ENCODE results near the gene ZNF830.
"Not testable (repeated sequence)": the region's sequence is repeated elsewhere in the genome, so short reads cannot be mapped to it uniquely, and the experiment has no call there.

The ZNF830 gene, protein sequence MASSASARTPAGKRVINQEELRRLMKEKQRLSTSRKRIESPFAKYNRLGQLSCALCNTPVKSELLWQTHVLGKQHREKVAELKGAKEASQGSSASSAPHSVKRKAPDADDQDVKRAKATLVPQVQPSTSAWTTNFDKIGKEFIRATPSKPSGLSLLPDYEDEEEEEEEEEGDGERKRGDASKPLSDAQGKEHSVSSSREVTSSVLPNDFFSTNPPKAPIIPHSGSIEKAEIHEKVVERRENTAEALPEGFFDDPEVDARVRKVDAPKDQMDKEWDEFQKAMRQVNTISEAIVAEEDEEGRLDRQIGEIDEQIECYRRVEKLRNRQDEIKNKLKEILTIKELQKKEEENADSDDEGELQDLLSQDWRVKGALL
- long read RNA-seq, donor 1, transcript ZNF830-201 (1 exons, 2,246 nt), result major isoform, 27 of 27 reads
- long read RNA-seq, donor 1, partial matches to known transcripts, result 0 of 27 reads
- long read RNA-seq, donor 1, other reads (novel, unspliced or antisense), result 0 of 27 reads
- long read RNA-seq, donor 2, transcript ZNF830-201 (1 exons, 2,246 nt), result major isoform, 19 of 19 reads
- long read RNA-seq, donor 2, partial matches to known transcripts, result 0 of 19 reads
- long read RNA-seq, donor 2, other reads (novel, unspliced or antisense), result 0 of 19 reads
- long read RNA-seq, donor 3, transcript ZNF830-201 (1 exons, 2,246 nt), result major isoform, 10 of 10 reads
- long read RNA-seq, donor 3, partial matches to known transcripts, result 0 of 10 reads
- long read RNA-seq, donor 3, other reads (novel, unspliced or antisense), result 0 of 10 reads
- long read RNA-seq, donor 4, transcript ZNF830-201 (1 exons, 2,246 nt), result major isoform, 28 of 28 reads
- long read RNA-seq, donor 4, partial matches to known transcripts, result 0 of 28 reads
- long read RNA-seq, donor 4, other reads (novel, unspliced or antisense), result 0 of 28 reads
- long read RNA-seq, donor 5, transcript ZNF830-201 (1 exons, 2,246 nt), result major isoform, 26 of 27 reads
- long read RNA-seq, donor 5, partial matches to known transcripts, result 0 of 27 reads
- long read RNA-seq, donor 5, other reads (novel, unspliced or antisense), result 0 of 27 reads
- long read RNA-seq, donor 6, transcript ZNF830-201 (1 exons, 2,246 nt), result major isoform, 16 of 16 reads
- long read RNA-seq, donor 6, partial matches to known transcripts, result 0 of 16 reads
- long read RNA-seq, donor 6, other reads (novel, unspliced or antisense), result 0 of 16 reads
- long read RNA-seq, donor 7, result 0 reads
- long read RNA-seq, donor 8, transcript ZNF830-201 (1 exons, 2,246 nt), result major isoform, 31 of 31 reads
- long read RNA-seq, donor 8, partial matches to known transcripts, result 0 of 31 reads
- long read RNA-seq, donor 8, other reads (novel, unspliced or antisense), result 0 of 31 reads

DNA sequence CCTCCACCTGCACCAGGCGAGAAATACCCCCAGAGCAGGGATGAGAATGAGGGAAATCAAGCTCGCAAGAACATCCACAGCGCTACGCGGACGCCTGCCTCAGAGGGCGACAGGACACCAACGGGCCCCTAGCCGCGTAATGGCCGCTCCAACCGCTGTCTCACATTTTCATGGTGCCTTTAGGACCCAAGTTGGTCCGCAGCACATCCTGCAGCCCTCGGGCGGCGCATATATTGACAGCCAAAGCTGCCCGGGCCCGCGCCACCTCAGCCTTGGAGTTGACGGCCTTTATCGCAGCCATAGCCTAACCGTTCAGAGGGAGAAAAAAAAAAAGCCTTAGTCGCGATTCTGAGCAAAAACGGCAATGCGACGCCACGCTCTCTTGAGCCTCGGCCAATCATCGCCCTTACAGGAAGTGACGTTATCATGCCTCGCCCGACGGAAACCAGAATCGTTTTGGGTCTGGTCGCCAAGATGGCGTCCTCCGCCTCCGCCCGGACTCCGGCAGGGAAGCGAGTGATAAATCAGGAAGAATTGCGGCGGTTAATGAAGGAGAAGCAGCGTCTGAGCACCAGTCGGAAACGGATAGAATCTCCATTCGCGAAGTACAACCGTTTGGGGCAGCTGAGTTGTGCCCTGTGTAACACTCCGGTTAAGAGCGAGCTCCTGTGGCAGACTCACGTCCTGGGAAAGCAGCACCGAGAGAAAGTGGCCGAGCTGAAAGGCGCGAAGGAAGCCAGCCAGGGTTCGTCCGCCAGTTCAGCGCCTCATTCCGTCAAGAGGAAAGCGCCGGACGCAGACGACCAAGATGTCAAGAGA, at the start of gene ZNF830, which contains the start of gene CCT6B:
Gene ZNF830 (plus strand): TSS at position 448 of the 819 bp plus-strand sequence. CDS start 27 bp downstream, at position 475.
Gene CCT6B (minus strand): TSS at position 368 of the 819 bp plus-strand sequence. CDS start 67 bp downstream, at position 301.
- DNase-seq, result peak; percentile 96

DNA sequence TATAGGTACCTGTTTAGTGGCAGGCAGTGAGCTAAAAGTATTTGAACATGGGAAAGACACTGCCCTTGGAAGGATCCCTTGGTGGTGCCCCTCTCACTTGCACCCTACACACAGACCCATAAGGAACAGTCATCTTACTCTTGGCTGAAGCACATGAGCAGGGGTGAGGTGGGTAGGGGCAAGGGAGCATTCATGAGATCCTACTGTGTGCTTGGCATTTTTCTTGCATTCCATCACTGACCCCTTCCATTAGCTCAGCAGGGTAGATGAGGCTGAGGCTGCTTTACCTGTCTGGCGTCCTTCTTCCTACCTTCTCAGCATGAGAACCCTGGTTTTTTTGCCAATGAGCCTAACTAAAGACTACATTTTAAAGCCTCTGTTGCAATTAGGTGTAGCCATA, 48.3 kb upstream of the ZNF830 start:
- DNase-seq, result no peak

DNA sequence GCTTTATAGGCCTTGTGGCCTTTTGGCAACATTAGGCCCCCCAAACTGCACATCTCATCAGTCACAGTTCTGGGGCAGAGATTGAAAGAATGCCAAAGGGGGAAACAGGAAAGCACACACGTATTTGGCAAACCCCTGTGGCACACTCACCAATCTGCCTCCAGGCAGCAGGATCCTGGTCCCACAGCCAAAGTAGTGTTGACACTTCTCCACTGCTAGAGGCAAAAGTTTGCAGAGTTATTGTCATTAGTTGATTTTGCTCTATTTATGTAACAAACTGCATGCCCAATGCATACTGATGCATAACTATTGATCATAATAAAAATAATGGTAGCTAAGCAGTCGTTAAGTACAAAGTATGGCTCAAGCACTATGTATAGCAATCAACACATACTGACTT, 45.2 kb upstream of the ZNF830 start:
- DNase-seq, result no peak

DNA sequence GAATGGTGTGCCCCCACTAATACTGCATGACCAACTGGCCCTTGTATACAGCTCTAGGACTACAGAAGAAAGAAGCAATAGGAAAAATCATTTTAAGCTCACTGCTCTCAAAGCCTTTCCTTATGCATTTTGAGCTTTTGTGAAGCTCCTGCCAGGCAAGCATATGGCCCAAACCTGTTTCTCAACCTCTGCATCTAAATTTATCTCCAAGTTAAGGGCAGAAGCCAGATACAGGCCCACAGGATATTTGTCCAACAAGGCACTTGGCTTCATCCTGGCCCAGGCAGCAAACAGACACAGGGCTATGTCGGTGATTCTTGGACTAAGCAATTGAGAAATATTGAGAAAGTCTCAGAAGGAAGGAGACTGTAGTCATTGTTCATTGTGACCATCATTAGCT, 44.0 kb upstream of the ZNF830 start:
- no peak for DNase-seq

DNA sequence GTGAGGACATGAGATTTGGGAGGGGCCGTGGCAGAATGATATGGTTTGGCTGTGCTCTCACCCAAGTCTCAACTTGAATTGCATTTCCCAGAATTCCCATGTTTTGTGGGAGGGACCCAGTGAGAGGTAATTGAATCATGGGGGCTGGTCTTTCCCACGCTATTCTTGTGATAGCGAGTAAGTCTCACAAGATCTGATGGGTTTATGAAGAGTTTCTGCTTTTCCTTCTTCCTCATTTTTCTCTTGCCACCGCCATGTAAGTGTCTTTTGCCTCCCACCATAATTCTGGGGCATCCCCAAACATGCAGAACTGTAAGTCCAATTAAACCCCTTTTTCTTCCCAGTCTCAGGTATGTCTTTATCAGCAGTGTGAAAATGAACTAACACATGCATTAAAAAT, 40.7 kb upstream of the ZNF830 start:
- DNase-seq, result no peak

DNA sequence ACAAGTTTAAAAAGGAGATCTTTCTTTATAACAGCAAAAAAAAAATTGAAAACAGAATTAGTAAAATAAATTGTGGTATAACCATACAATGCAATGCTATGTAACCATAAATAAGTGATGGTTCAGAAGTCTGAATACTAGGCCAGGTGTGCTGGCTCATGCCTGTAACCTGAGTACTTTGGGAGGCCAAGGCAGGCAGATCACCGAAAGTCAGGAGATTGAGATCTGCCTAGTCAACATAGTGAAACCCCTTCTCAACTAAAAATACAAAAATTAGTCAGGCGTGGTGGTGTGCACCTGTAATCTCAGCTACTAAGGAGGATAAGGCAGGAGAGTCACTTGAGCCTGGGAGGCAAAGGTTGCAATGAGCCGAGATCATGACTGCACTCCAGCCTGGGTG, 34.7 kb upstream of the ZNF830 start:
- no peak for DNase-seq

DNA sequence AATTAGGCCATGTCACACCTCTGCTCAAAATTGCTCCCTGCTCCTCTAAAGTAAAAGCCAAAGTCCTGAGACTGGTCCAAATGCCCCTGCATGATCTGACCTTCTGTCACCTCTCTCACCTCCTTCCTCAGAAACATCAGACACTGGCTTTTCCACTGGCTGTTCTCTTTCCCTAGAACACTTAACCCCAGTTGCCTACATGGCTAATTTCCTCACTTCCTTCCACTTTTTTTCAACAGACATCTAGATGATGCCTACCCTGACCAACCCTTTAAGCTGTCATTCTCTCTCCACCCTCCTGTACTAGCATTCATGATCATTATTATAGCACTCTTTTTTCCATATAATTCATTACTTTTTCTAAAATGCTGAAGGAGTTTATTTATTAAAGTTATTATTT, 31.1 kb upstream of the ZNF830 start:
- DNase-seq, result no peak

DNA sequence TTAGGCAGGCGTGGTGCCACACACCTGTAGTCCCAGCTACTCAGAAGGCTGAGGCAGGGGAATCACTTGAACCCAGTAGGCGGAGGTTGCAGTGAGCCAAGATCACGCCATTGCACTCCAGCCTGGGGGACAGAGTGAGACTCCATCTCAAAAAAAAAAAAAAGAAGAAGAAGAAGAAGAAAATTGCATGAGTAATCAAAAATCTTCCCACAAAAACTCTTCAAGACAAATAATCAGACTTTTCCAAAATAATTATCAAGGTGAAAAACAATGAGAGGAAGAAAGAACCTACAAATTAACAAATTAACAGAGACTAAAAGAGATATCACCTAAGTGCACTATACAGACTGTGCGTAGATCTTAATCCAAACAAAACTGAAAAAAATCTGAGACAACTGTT, 10.6 kb upstream of the ZNF830 start:
- DNase-seq, result not testable (repeated sequence)

DNA sequence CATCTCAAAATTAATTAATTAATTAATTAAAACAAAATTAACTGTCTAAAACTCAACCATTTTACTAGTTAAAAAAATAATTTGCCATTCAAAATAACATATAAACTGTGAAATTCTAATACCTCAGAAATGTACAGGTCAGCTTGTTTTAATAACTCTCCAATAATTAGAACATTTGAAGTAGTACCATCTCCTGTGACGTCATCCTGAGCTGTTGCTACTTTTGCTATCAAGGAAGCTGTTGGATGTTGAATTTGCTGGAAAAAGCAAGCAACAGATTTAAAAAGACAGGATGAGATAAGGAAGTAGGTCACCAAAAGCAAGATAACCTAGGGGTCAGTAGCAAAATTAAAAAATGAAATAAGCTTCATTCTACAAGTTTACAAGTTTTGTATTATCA, 2.9 kb upstream of the ZNF830 start:
- DNase-seq, result no peak

DNA sequence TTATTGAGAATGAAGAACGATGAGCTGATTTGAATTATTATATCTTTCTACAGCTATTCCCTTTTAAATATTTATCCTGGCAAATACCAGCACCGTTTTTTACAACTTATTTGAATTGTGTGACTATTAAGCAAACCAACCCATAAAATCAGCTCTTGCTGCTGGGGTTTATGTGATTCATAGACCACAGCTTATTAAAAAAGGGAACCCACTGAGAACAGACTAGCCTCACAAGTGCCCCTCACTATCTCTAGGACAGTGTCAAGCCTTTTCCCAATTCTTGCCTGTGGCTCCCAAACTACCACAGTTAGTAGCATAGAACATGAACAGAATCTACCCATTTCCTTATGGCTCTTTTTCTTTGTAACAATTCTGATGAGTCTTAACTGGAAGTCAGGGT, 12.8 kb downstream of the ZNF830 start:
- no peak for DNase-seq

DNA sequence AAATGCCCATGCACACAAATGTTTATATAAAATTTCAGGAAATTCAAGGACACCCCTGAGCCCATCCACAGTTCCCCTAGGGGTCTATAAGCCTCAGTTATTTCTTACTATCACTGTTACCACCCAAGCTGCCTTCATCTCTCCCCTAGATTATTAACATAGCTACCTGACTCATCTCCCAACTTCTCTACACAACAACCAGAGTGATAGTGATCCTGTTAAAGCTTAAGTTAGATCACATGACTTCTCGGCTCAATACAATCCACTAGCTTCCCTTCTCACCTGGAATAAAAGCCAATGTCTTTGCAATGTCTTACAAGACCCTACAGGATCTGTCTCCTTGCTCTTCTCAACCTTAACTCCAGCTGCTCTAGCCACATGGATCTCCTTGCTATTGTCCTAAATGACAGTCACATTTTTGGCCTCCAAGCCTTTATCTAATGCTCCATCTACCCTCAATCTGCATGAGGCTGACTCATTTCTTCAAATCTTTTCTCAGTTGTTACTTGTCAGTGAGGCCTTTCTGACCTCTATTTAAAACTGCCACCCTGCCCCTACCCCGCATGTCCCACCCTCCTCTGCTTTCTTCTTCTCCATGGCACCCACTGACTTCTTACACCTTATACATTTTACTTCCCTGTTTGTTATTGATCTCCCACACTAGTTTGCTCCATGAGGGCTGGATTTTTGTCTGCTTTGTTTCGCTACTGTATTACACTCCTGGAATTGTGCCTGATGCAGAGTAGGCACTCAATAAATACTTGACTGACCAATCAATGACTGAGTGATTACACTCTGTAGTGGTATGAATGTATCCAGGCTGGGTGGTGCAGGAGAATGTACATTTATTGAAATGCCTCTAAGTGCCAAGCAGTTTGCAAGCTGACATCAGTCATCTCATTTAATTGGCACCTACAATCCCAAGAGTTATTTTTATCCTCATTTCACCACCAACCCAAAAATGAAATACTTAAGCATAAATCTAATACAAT, 13.8 kb downstream of the ZNF830 start:
- DNase-seq, result no peak

DNA sequence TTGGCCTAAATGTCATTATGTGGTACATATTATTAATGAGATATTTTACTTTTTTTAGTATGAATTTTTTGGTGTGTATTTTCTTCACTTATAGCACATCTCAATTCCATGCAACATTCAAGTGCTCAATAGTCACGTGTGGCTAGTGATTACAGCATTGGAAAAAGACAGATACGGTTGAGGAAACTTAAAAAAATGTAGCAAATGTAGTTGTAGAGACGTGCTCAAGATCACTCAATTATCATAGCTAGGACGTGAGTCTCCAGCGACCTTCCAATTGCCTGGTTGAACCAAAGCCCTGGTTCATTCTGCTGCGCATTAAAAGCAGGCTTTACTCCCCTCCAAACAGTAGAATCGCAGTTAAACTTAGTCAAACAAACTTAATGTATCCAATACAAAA, 17.8 kb downstream of the ZNF830 start:
- no peak for DNase-seq

DNA sequence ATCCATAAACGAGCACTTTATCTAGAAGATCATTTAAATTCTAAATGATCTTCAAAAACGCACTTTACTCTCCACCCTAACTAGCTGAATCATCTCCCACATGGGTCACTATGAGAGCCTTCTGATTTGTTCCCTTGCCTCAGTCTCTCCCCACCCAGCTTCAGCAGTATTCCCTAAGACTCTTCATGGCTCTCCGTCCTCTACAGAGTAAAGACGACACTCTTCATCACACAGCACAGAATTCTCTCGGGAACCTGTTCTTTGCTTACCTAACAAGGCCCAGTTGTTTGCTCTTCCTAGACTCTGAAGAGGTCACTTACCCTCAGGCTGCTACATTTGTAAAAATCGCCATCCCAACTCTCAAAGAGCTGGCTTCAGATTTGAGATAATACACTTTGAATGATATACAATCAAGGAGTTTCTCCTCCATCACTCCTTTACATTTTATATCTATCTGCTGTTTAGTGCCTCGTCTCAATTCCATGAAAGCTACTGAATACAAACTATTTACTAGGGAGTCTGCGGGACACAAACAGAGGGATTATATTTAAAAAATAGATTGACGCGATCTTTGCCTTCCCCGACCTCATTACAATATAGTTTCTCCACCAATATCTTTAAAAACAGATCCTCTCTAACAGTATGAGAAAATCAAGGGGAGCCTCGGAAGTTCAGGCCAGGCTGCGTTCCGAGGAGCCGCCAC, 18.5 kb downstream of the ZNF830 start:
- DNase-seq, result no peak

DNA sequence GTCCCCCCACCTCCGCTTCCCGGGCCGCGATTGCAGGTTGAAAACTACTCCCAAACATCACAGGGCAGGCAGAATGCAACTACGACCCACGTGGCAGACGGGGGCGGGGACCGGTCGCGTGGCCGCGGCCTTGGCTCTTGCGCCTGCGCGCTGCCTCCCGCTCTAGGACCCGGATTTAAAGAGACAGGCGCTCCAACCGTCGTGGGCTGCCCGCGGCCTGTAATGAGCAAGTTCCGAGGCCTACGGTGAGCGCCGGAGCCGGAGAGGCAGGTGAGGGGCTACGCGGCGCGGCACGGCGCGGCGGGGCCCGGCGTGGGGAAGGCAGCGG, 19.0 kb downstream of the ZNF830 start, which contains the start of gene LIG3:
Gene LIG3 (plus strand): TSS at position 160 of the 328 bp plus-strand sequence. CDS start 2,494 bp downstream, outside the sequence.
- peak; percentile 87 for DNase-seq

DNA sequence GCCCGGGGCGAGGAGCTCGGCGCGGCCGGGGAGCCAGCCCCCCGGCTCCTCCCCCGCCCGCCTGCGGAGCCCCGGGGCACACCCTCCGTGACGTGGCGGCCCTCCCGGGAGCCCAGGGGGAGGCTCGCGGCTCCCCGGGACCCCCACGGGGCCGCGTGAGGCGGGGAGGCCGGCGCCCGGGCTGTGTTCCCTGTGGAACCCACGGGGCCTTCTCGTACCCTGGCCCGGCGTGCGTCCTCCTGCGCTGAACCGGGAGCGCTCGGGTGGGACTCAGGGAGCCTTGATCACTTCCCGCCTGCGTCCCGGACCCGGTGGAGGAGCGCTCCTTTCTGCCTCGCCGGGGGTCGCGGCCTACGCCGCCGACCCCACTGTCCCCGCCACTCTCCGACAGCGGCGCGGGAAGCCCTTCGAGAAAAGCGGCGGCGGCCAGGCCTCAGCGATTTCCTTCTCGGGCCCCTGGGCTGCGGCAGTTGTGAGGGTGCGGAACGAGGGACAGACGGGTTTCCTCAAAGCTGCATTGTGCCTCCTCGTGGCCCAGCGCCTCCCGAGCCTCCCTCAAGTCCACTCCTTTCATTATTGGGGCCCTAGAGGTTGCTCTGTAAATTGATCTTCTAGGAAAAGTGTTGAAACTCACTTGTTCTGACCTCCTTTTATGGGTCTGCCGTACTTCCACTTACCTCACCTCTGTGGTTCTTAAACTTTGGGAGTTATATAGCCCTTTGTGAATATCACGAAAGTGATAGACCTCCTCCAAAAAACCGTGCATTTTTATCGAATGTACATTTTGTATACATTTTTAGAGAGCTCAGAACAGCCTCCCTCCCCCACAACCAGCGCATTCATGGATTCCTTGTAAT, 19.6 kb downstream of the ZNF830 start:
- peak; percentile 97 for DNase-seq

DNA sequence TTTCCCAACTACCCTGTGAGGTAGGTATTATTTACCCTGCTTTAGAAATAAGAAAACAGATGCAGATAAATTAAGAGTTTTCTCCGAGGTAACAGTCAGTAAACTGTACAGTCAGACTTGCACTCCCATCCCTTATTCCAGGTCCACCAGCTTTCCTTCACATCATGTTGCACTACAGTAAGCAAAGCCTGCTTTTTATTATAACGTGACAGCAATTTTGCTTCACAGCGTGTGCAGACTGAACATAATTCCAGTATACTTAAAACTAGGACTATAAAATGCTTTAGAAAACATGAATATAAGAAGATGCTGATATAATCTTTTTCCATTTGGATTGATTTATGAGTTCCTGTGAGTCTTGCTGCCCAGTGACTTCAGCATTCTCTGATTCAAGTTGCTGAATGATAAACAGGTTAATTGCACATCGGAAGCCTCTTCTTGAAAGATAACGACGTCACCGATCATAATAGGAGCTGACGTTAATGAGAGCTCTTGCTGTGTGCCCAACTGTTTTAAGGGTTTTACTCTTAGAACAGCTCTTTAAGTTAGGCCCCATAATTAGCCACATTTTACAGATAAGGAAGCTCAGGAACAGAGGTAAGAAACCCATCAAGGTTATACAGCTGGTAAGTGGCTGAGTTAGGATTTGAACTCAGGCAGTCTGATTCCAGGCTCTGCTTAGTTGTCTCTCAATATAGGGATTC, 20.4 kb downstream of the ZNF830 start:
- DNase-seq, result no peak

DNA sequence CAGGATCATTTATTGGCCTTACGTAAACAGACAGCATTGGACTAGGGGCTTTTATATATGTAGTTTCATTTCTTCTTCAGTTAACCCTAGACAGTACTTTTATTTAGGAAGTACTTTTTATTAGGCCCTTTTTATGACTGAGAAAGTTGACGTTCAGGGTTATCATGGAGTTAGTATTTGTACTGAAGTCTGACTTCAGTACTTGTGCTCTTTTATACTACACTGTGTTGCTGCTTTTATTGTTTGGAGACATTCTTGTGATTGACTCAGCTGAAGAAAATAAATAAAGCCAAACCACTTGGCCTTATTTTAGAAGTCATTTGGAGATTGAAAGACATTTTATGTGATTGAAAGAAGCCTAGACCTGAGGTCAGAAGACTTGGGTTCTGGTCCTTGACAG, 25.9 kb downstream of the ZNF830 start:
- DNase-seq, result no peak

DNA sequence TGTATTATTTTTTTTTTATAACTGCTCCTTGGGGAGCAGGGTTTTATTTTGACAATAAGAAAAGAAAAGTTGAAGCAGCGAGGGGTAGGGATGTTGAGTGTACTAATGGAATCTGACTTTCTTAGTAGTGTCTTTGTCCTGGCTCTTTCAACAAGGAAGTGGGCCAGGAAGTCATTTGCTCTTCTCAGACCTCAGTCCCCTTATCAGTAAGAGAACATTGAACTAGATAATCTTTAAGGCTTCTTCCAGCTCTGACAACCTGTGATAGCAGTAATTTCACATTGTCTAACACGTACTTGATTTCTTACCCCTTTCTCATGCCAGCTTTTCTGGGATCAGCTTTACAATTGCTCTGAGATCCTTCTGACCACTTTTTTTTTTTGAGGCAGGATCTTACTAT, 27.3 kb downstream of the ZNF830 start:
- DNase-seq, result no peak
